ENCODE data around the gene GALM.

GALM gene

DNA sequence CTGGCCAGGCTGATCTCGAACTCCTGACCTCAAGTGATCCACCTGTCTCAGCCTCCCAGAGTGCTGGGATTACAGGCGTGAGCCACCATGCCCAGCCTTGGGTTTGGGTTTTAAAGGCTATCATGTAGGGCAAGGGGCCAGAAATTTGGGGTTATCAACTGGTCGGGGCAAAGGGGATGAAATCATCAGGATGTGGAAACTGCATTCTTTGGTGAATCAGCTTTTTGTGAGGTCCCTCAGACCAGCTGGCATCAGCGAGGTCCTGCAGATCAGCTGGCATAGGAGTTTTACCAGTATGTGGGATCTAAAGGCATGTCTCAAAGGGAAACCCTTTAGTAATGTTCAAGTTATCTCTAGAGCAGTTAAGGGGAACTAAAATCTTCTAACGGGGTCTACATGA lies 105.7 kb downstream of the GALM start:
- no peak for DNase-seq (ENCODE audit: low read depth)

DNA sequence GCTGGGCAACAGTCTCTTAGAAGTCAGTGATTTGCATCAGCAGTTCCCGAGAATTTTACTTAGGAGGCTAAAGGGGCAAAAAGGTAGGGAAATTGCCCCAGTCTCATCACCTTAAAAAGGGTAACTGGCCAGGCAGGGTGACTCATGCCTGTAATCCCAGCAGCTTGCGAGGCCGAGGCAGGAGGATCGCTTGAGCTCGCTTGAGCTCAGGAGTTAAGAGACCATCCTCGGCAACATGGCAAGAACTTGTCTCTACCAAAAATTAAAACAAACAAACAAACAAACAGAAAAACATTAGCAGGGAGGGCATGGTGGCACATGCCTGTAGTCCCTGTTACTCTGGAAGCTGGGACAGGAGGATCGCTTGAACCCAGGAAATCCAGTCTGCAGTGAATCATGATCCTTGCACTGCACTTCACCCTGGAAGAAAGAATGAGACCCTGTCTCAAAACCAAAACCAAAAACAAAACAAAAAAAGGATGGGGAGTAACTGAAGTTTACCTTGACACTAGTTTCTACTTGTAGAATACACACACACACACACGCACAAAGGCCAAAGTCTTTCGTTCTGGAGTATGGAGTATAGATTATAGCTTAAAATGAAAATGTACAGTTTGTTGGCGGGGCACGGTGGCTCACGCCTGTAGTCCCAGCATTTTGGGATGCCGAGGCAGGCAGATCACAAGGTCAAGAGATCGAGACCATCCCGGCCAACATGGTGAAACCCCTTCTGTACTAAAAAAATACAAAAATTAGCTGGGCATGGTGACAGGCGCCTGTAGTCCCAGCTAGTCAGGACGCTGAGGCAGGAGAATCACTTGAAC lies 109.4 kb downstream of the GALM start:
- DNase-seq (ENCODE audit: low read depth) = no peak

DNA sequence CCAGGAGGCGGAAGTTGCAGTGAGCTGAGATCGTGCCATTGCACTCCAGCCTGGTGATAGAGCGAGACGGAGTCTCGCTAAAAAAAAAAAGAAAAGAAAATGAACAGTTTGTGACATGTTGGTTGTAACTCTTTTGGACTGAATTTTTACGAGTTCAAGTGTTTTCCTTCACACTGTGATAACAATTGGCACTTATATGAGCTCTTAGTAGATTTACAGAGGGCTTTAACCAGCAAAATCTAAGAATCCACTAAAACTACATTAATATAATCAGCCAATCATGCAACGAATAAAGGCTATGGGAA lies 110.0 kb downstream of the GALM start:
- no peak for DNase-seq (ENCODE audit: low read depth)

DNA sequence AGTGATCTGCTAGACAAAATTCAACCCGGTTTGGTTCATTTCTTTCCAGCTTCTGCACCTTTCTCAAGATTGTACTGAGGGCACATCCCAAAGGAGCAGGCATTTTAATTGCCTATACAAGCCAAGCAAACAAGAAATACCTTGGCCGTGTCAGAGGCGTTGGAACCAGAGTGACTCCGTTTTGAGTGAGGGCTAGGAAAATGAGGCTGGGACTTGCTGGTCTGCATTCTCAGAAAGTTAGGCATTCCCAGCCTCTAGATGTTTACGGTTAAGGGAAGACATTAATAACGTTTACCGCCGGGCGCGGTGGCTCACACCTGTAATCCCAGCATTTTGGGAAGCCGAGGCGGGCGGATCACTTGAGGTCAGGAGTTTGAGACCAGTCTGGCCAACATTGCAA lies 110.6 kb downstream of the GALM start:
- DNase-seq (ENCODE audit: low read depth) = no peak

DNA sequence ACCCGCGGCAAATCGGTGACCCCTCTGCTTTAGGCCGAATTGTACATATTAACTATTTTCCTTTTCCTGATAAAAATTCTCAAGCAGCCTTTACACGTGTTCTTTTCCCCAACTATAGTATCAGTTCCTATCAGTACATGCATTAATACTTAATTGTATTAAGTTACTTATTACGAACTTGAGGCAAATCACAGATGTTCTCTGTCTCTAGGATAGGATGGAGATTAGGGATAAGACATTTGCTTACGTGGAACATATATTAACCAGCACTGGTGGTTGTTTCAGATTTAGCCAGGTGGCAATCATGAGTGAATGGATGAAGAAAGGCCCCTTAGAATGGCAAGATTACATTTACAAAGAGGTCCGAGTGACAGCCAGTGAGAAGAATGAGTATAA lies 112.8 kb downstream of the GALM start:
- DNase-seq (ENCODE audit: low read depth) = no peak

DNA sequence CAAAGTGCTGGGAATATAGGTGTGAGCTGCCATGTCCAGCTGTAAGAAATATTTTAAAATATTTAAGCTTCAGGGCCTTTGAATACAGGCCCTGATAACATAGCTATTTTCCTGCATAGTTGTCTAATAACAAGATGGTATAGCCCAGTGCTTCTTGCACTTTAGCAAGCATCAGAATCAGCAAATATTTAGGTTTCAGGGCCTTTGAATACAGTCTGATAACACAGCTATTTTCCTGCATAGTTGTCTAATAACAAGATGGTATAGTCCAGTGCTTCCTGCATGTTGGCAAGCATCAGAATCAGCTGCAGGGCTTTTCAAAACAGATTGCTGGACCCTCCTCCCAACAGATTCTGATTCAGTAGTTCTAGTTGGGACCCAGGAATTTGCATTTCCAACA lies 117.7 kb downstream of the GALM start:
- DNase-seq (ENCODE audit: low read depth) = no peak

Measured in stimulated activated CD8-positive, alpha-beta memory T cell treated with anti-CD3 and anti-CD28 coated beads, Interleukin-15, amount 100 ng/mL, for 24 hours (primary cell).